K562 (cell line): Measurements from ENCODE around the gene RER1. TPM values are rescaled to one million over a fixed set of nuclear protein-coding genes. Genes with fewer than 3 reads are reported as not detected.

Experiments used
- ATAC-seq: fragments of 200-7000 bp; cut with Tn5 transposase; 3 replicates; pipeline ENCODE4 v1.9.1; 2020; ENCODE audit warnings: moderate library complexity
- BruUV-seq: library from RNA; stranded (reverse); fragments of 400-500 nt; replicated peaks from 2 replicates; lab custom pipeline; 2021; lab: Mats Ljungman, UMichigan
- CTCF ChIA-PET: fragments of 300-600 bp; formaldehyde crosslinking; extraction: SDS; loops from one replicate; lab custom pipeline; 2021; ENCODE audit warnings: low intra/inter-chr PET ratio; lab: Yijun Ruan, JAX
- POLR2A ChIA-PET: fragments of 300-600, 350-650 bp; sonication (Branson Sonifier 250); formaldehyde crosslinking; extraction: SDS; loops from one replicate; lab custom pipeline; 2021; ENCODE audit warnings: antibody characterized with exemption, inconsistent platforms; lab: Yijun Ruan, JAX
- DNase-seq, 4 experiments: peaks; one replicate each; pipeline versions ENCODE4 v3.0.0 to v3.0.0-alpha.2; 2011 to 2018; ENCODE audit warnings: low spot score in 3 of 4, mixed read lengths in 3 of 4; ENCODE audit errors: extremely low read depth in 1 of 4
- FAIRE-seq: peaks from 2 replicates; lab custom pipeline; 2011; peaks lifted over from hg19 to GRCh38; lab: Jason Lieb, UNC
- H2AFZ ChIP-seq: 2 replicates; pipeline ENCODE4 v1.6.0; 2011; ENCODE audit warnings: low read depth, low read length, control low read depth, inconsistent platforms
- H3K27ac ChIP-seq: fragments of 200-600 bp; 3 replicates; pipeline ENCODE4 v1.8.0; 2011; ENCODE audit warnings: low read depth, mild to moderate bottlenecking, control low read depth, inconsistent platforms, low read length, moderate library complexity, mixed read lengths; ENCODE audit errors: extremely low read depth
- H3K27me3 ChIP-seq, 2 experiments: fragments of 300-600 bp in 1 of 2; 2 replicates in 1 of 2; 3 replicates in 1 of 2; pipeline versions ENCODE4 v1.6.0 to v1.8.0; 2011; ENCODE audit warnings: inconsistent platforms in 2 of 2, low read length in 2 of 2, mild to moderate bottlenecking in 1 of 2, mixed read lengths in 1 of 2, moderate library complexity in 1 of 2; ENCODE audit not compliant: control insufficient read depth in 2 of 2, insufficient read depth in 2 of 2
- H3K36me3 ChIP-seq: fragments of 300-600 bp; 3 replicates; pipeline ENCODE4 v1.8.0; 2011; ENCODE audit warnings: mild to moderate bottlenecking, low read length, inconsistent platforms; ENCODE audit not compliant: control insufficient read depth, insufficient read depth
- H3K4me1 ChIP-seq, 2 experiments: fragments of 200-600 bp in 1 of 2; replicated peaks in 1 of 2; 2 replicates in 1 of 2; 3 replicates in 1 of 2; pipeline versions ENCODE4 v1.5.1 to v1.8.0; 2011; ENCODE audit warnings: inconsistent platforms in 2 of 2, low read length in 2 of 2, mild to moderate bottlenecking in 1 of 2, mixed read lengths in 1 of 2, moderate library complexity in 1 of 2; ENCODE audit not compliant: control insufficient read depth in 2 of 2, insufficient read depth in 2 of 2
- H3K4me2 ChIP-seq: 2 replicates; pipeline ENCODE4 v1.6.1; 2011; ENCODE audit warnings: low read length, control low read depth, inconsistent platforms, mixed read lengths; ENCODE audit not compliant: insufficient read depth
- H3K4me3 ChIP-seq: fragments of 200-600 bp; sonication (generic), shearing (Covaris generic); 2 replicates; pipeline ENCODE4 v1.5.1; 2016; ENCODE audit warnings: control low read depth, inconsistent platforms
- H3K79me2 ChIP-seq: fragments of 200-600 bp; 3 replicates; pipeline ENCODE4 v1.8.0; 2011; ENCODE audit warnings: low read length, inconsistent platforms; ENCODE audit not compliant: control insufficient read depth, insufficient read depth
- H3K9ac ChIP-seq, 2 experiments: 2 replicates each; pipeline versions ENCODE4 v1.6.0 to v1.6.1; 2011; ENCODE audit warnings: low read depth in 2 of 2, low read length in 2 of 2, control low read depth in 1 of 2, inconsistent platforms in 1 of 2, mild to moderate bottlenecking in 1 of 2, mixed read lengths in 1 of 2; ENCODE audit not compliant: insufficient read depth in 1 of 2
- H3K9me1 ChIP-seq: one replicate; pipeline ENCODE4 v1.6.0; 2011; ENCODE audit warnings: inconsistent platforms, mild to moderate bottlenecking, low read length, moderate library complexity; ENCODE audit not compliant: control insufficient read depth, insufficient read depth
- H3K9me3 ChIP-seq: replicated peaks from 2 replicates; pipeline ENCODE4 v1.5.1; 2011; ENCODE audit warnings: low read depth, low read length, inconsistent platforms; ENCODE audit not compliant: control insufficient read depth, insufficient read depth
- H4K20me1 ChIP-seq: replicated peaks from 2 replicates; pipeline ENCODE4 v1.6.1; 2011; ENCODE audit warnings: low read length, inconsistent platforms, mixed read lengths; ENCODE audit not compliant: control insufficient read depth, insufficient read depth
- EWSR1 ChIP-seq: fragments of 450-650 bp; IDR thresholded peaks from 2 replicates; pipeline ENCODE4 v1.6.1; 2018; ENCODE audit warnings: borderline replicate concordance, mild to moderate bottlenecking, low read depth, moderate library complexity; ENCODE audit not compliant: partially characterized antibody
- LEF1 ChIP-seq: fragments of 450-650 bp; IDR thresholded peaks from 2 replicates; pipeline ENCODE4 v1.6.1; 2016; ENCODE audit warnings: mild to moderate bottlenecking
- ZBTB9 ChIP-seq: fragments of 450-650 bp; formaldehyde crosslinking; IDR thresholded peaks from 2 replicates; pipeline ENCODE4 v1.4.0; 2020; ENCODE audit warnings: mild to moderate bottlenecking, moderate library complexity
- ZNF121 ChIP-seq: sonication (generic); formaldehyde crosslinking; conservative IDR thresholded peaks from 2 replicates; pipeline ENCODE4 v1.8.0; 2022; ENCODE audit warnings: missing genetic modification reagents
- ZNF717 ChIP-seq: fragments of 250-450 bp; sonication (Bioruptor Pico); IDR thresholded peaks from 2 replicates; pipeline ENCODE4 v1.5.0; 2021
- ZNF75A ChIP-seq: fragments of 450-650 bp; formaldehyde crosslinking; IDR thresholded peaks from 2 replicates; pipeline ENCODE4 v1.4.0; 2020; ENCODE audit warnings: mild to moderate bottlenecking
- WGBS: fragments of 100-300 bp; shearing (Covaris generic); methylation state at CpG from one replicate; pipeline ENCODE4 v1.1.6; 2016; ENCODE audit warnings: low coverage, mixed read lengths; ENCODE audit not compliant: insufficient coverage; ENCODE audit errors: missing lambda C conversion rate; 5-methylcytosine and 5-hydroxymethylcytosine counted together
- in situ Hi-C: fragments of 300-500 bp; cut with MboI; formaldehyde crosslinking; loops from 4 replicates; pipeline ENCODE4 v1.15.0; 2018; ENCODE audit warnings: inconsistent platforms, mixed read lengths
- intact Hi-C: fragments of 100-400 bp; cut with micrococcal nuclease; formaldehyde crosslinking; loops from 2 replicates; pipeline ENCODE4 v1.14.2; 2022
- polyA plus RNA-seq, 8 experiments: library from polyadenylated mRNA; depleted of rRNA in 4 of 8; stranded (reverse) in 5 of 8; unstranded in 3 of 8; fragments of >200 nt; fragmentation: Nextera tagmentation in 2 of 8; fragmentation: Illumina TruSeq in 1 of 8; extraction: Ambion mirVana in 2 of 8; extraction: Trizol in 1 of 8; gene quantifications; 2 replicates each; pipeline versions ENCODE4 v1.2.1 to v1.2.3, GENCODE V29; 2011 to 2014; ENCODE audit warnings: inconsistent platforms in 1 of 8, missing spikeins in 1 of 8
- total RNA-seq, 7 experiments: library from RNA; depleted of rRNA in 6 of 7; stranded (reverse); fragments of >200 nt in 6 of 7; fragmentation: Illumina TruSeq in 2 of 7; extraction: Trizol in 2 of 7; gene quantifications; 2 replicates each; pipeline versions ENCODE4 v1.2.1 to v1.2.3, GENCODE V29; 2011 to 2021; ENCODE audit warnings: low replicate concordance in 1 of 7

The RER1 gene
- total and polyA plus RNA-seq, 9 of the 15 experiments (the other 6 are each of a cell fraction or from before 2014, with no cell fraction given) = 19.6 to 354 (median 183) TPM

- FAIRE-seq (no peak), DNase-seq (no peak), ATAC-seq (no peak)
- H3K9ac ChIP-seq = no peak overlapping the region
- H3K4me1 ChIP-seq = peaks cover 0 to 54% of the 10 kb centered on the region in 2 experiments; a peak in 3 of 5 replicates
- in situ Hi-C loops = no loop called here
- H3K9me1 ChIP-seq = no peaks in the 10 kb centered on the region
- intact Hi-C loops = no loop called here
- TF ChIP-seq EWSR1 (no peak), LEF1 (no peak), ZNF75A (CRISPR knock-in tag) (no peak), ZNF717 (no peak), ZNF121 (CRISPR knock-in tag) (no peak), ZBTB9 (no peak)
- peaks cover 22 to 78% of the 10 kb centered on the region in 2 experiments; a peak in 4 of 5 replicates for H3K27me3 ChIP-seq
- no peak overlapping the region for H2AFZ ChIP-seq
- CTCF ChIA-PET = no interaction called here
- no peaks in the 10 kb centered on the region for H3K79me2 ChIP-seq
- no peaks in the 10 kb centered on the region for H3K36me3 ChIP-seq
- no peak overlapping the region for H3K4me3 ChIP-seq
- no TSS peak for BruUV-seq
- no peak overlapping the region for H3K27ac ChIP-seq
- peaks cover 11% of the 10 kb centered on the region for H4K20me1 ChIP-seq
- no peak overlapping the region for H3K4me2 ChIP-seq
- no peaks in the 10 kb centered on the region for H3K9me3 ChIP-seq
- 4% methylated on average over 14 of the region's 16 CpGs for WGBS
- POLR2A ChIA-PET = interaction anchor here (0.6 to 1.0 kb wide), 4 partner anchors 15 to 216 kb away, joined by 3 to 4 read pairs (median 3); no protein-coding TSS in a partner anchor
These were observed 53.7 kb downstream of the RER1 start for GRCh38 chr1:2445162-2445822.
